Left lung (tissue), 10 donors: ENCODE measurements around the gene SMIM1. TPM values are rescaled to one million over a fixed set of nuclear protein-coding genes. Genes with fewer than 3 reads are reported as not detected.

Source experiments
- ATAC-seq: fragments of 200-7000 bp; cut with Tn5 transposase; one replicate; pipeline ENCODE4 v1.9.1; 2020; ENCODE audit warnings: moderate library complexity
- DNase-seq, 4 donors: peaks; one replicate each; pipeline ENCODE4 v3.0.0-alpha.2; 2013 to 2020
- H3K27ac ChIP-seq, 2 donors: fragments of 200-600 bp; sonication (generic) in 1 of 2; one replicate each; pipeline versions ENCODE4 v1.5.0 to v1.8.0; 2020 to 2021
- H3K27me3 ChIP-seq, 2 donors: fragments of 200-600 bp; sonication (generic) in 1 of 2; one replicate each; pipeline versions ENCODE4 v1.5.0 to v1.8.0; 2020 to 2021
- H3K36me3 ChIP-seq, 2 donors: fragments of 200-600 bp; sonication (generic) in 1 of 2; one replicate each; pipeline versions ENCODE4 v1.5.0 to v1.8.0; 2020 to 2021
- H3K4me1 ChIP-seq, 2 donors: fragments of 200-600 bp; one replicate each; pipeline ENCODE4 v1.8.0; 2021
- H3K4me3 ChIP-seq, 2 donors: fragments of 200-600 bp; sonication (generic) in 1 of 2; one replicate each; pipeline versions ENCODE4 v1.5.0 to v1.8.0; 2020 to 2021; ENCODE audit warnings: mild to moderate bottlenecking in 1 of 2
- H3K9me3 ChIP-seq, 2 donors: fragments of 200-600 bp; sonication (generic) in 1 of 2; one replicate each; pipeline versions ENCODE4 v1.5.0 to v1.8.0; 2020 to 2021
- intact Hi-C, 2 donors: fragments of 100-400 bp; cut with DNase I; formaldehyde crosslinking; loops; one replicate each; pipeline versions ENCODE4 v1.11.2 to v1.14.2; 2022
- polyA plus RNA-seq, 6 donors: library from polyadenylated mRNA; unstranded; fragments of 120-200 nt; gene quantifications; one replicate each; pipeline ENCODE4 v1.2.1, GENCODE V29; 2013; ENCODE audit not compliant: insufficient read length in 6 of 6
- total RNA-seq, 2 donors: library from RNA; stranded (reverse); fragmentation: NEBNext Ultra II Directional; extraction: Animal tissue kit (Norgen Biotek cat#: 25700); gene quantifications; one replicate each; pipeline ENCODE4 v1.2.1, GENCODE V29; 2021
- TF ChIP-seq, protein P1 (sequence below), 2 donors: fragments of 200-600 bp; sonication (generic) in 1 of 2; IDR thresholded peaks; one replicate each; pipeline versions ENCODE4 v1.5.0 to v1.8.0; 2021; ENCODE audit warnings: antibody characterized with exemption in 2 of 2
- donor health status: DM: no; HTN: yes; CAD: no.
- donor health status: DM: no; HTN: no; CAD: no.

The SMIM1 gene
- total and polyA plus RNA-seq, 8 donors: 1.6 to 7.4 (median 5.5) TPM

DNA sequence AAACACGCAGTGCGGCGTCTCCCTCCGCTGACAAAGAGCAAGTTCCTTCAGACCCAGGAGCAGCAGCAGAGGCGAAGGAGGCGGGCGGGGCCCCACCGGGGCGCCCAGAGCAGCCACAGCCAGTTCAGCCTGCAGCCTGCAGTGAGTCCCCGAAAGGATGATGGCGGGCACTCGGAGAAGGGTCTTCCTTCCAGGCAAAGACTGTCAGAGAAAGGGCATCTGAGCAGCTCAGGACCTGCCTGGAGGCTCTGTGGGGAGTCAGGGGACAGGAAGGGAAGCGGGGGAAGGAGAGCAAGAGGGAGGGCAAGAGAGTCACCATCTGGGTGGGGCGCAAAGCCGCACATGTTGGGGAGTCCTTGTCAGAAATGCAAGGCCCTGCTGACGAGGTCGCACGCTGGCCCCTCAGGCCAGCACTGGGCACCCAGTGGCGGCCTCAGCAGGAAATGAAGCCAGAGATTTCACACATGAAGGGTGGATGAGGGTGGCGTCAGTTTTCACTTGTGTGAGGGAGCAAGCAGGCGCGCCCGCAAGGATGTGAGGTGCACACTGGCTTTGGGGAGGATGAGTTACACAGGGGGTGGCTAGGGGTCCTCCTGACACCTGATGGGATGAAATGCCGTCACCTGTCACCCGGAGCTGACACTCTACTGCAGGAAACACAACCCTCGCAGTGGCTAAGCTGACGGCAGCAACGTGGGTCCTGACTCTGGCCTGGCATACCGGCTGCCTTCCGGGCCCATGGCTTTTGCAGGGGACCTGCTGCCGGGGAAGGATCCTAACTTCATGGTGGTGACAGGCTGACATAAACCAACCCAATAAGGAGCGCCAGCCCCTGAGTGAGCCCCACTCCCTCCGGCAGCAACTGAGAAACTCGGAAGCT lies 17.1 kb downstream of the SMIM1 start:
- DNase-seq (peak in 1 of 4 donors; percentile 49), ATAC-seq (no peak)
- intact Hi-C loops: no loop called here
- Histone ChIP-seq H3K4me1 (peaks cover 14 to 29% of the 10 kb centered on the region in 2 donors), H3K4me3 (no peak overlapping the region), H3K27me3 (no peaks in the 10 kb centered on the region), H3K9me3 (no peaks in the 10 kb centered on the region), H3K36me3 (peaks cover 0 to 50% of the 10 kb centered on the region in 2 donors), H3K27ac (no peak overlapping the region)
- TF ChIP-seq, protein P1, sequence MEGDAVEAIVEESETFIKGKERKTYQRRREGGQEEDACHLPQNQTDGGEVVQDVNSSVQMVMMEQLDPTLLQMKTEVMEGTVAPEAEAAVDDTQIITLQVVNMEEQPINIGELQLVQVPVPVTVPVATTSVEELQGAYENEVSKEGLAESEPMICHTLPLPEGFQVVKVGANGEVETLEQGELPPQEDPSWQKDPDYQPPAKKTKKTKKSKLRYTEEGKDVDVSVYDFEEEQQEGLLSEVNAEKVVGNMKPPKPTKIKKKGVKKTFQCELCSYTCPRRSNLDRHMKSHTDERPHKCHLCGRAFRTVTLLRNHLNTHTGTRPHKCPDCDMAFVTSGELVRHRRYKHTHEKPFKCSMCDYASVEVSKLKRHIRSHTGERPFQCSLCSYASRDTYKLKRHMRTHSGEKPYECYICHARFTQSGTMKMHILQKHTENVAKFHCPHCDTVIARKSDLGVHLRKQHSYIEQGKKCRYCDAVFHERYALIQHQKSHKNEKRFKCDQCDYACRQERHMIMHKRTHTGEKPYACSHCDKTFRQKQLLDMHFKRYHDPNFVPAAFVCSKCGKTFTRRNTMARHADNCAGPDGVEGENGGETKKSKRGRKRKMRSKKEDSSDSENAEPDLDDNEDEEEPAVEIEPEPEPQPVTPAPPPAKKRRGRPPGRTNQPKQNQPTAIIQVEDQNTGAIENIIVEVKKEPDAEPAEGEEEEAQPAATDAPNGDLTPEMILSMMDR (IDR thresholded peaks at IDR 0.05): no peak

DNA sequence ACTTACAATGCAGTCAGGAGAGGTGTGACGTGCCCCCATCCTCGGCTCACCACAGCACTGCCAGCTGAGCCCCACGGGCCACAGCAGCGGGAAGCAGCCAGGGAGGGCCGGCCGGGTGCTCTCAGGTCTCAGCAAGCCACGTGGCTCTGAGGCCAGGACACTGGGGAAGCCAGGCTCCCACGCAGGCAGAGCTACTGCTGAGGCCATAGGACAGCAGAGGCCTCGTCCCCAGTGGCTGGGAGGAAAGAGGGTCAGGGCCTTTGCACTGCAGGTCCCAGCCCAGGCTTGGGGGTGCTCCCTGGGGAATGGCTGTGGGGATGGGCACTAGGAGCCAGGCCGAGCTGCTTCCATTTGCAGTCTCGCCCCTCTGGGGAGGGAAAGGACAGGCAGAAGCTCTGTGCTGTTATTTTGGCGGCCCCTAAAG lies 18.0 kb downstream of the SMIM1 start:
- H3K27me3 ChIP-seq: no peaks in the 10 kb centered on the region
- DNase-seq (peak in 1 of 4 donors; percentile 58), ATAC-seq (no peak)
- H3K9me3 ChIP-seq: no peaks in the 10 kb centered on the region
- peaks cover 22 to 37% of the 10 kb centered on the region in 2 donors for H3K4me1 ChIP-seq
- TF ChIP-seq, protein P1 (IDR thresholded peaks at IDR 0.05): no peak
- no peak overlapping the region for H3K27ac ChIP-seq
- peaks cover 0 to 41% of the 10 kb centered on the region in 2 donors for H3K36me3 ChIP-seq
- no peak overlapping the region for H3K4me3 ChIP-seq
- intact Hi-C loops: no loop called here

DNA sequence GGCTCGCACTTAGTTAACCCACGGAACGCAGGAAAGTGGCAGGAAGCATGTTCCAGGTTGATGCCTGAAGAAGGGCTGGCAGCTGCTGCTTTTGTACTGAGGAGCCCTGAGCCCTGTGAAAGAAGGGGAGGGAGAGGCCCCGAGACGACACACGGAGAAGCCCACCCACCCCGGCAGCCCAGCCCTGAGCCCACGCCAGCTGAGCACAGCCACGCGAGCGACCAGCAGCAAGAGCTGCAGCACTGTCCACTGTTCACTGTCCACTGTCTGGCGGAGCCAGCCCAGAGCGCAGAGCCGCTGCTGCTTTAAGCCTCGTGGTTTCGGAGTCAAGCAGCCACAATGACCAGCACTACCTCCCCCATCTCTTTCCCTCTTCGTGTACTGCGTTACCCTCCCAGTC lies 18.4 kb downstream of the SMIM1 start:
- H3K4me1 ChIP-seq: peaks cover 23 to 41% of the 10 kb centered on the region in 2 donors
- TF ChIP-seq, protein P1 (IDR thresholded peaks at IDR 0.05): no peak
- no peaks in the 10 kb centered on the region for H3K9me3 ChIP-seq
- peaks cover 0 to 37% of the 10 kb centered on the region in 2 donors for H3K36me3 ChIP-seq
- DNase-seq (peak in 1 of 4 donors; percentile 57), ATAC-seq (no peak)
- H3K4me3 ChIP-seq: no peak overlapping the region
- H3K27ac ChIP-seq: no peak overlapping the region
- intact Hi-C loops: no loop called here
- no peaks in the 10 kb centered on the region for H3K27me3 ChIP-seq

DNA sequence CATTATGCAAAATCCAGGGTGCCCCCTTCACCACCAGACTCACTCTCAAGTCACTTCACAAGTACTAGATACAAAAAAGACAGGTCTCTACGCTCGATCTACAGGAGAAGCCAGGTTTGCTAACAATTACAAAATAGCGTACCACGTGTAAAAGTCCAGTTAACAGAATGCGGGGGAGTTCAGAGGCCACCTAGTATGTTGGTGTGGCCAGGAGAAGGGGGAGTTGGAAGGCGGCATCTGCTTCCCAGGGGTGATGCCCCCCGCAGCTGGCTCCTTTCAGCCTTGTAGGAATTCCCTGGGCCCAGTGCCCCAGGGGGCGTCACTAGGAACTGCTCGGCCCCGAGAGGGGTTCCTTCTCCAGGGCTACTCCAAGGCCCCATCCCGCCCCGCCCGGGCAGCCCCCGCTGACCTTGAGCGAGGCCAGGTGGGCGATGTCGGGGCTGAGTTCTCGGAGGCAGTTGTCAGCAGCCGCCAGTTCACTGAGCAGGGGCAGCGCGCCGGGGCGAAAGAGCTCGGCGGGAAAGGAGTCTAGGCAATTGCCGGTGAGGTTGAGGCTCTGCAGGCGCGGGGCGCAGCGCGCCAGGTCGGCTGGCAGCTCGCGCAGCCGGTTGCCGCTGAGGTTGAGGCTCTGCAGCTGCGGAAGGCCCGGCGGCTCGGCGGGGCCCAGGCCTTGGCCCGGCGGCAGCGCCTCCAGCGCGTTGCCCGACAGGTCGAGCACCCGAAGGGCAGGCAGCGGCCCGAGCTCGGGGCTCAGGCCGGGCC lies 23.1 kb downstream of the SMIM1 start:
- DNase-seq (peak in 1 of 4 donors; percentile 76), ATAC-seq (no peak)
- H3K4me3 ChIP-seq: peak overlapping the region; percentile 90 to 97
- H3K9me3 ChIP-seq: no peaks in the 10 kb centered on the region
- H3K27ac ChIP-seq: peak overlapping the region in 1 of 2 donors; percentile 73
- intact Hi-C loops: no loop called here
- H3K36me3 ChIP-seq: no peaks in the 10 kb centered on the region
- peaks cover 23 to 39% of the 10 kb centered on the region in 2 donors for H3K4me1 ChIP-seq
- TF ChIP-seq, protein P1 (IDR thresholded peaks at IDR 0.05): no peak
- H3K27me3 ChIP-seq: peaks cover 0 to 10% of the 10 kb centered on the region in 2 donors
